Sigmoid colon (tissue), 7 donors: ENCODE measurements around the gene NHERF2. TPM values are rescaled to one million over a fixed set of nuclear protein-coding genes. Genes with fewer than 3 reads are reported as not detected.

Experiments
- DNase-seq: peaks from one replicate; pipeline ENCODE4 v3.0.0-alpha.2; 2019
- H3K27ac ChIP-seq, 4 donors: fragments of 200-600 bp; sonication (generic); one replicate each; pipeline ENCODE4 v1.5.1; 2016 to 2019; ENCODE audit warnings: mild to moderate bottlenecking in 1 of 4
- H3K27me3 ChIP-seq, 3 donors: fragments of 200-600 bp; sonication (generic); one replicate each; pipeline ENCODE4 v1.5.1; 2019; ENCODE audit warnings: mild to moderate bottlenecking in 1 of 3
- H3K36me3 ChIP-seq, 4 donors: fragments of 200-600 bp; sonication (generic); one replicate each; pipeline ENCODE4 v1.5.1; 2016 to 2019
- H3K4me1 ChIP-seq, 4 donors: fragments of 200-600 bp; sonication (generic); one replicate each; pipeline ENCODE4 v1.5.1; 2017 to 2019
- H3K4me3 ChIP-seq, 4 donors: fragments of 200-600 bp; sonication (generic); one replicate each; pipeline ENCODE4 v1.5.1; 2017 to 2019; ENCODE audit warnings: mild to moderate bottlenecking in 2 of 4, moderate library complexity in 1 of 4
- H3K9me3 ChIP-seq, 4 donors: fragments of 200-600 bp in 3 of 4; sonication (generic) in 3 of 4; one replicate each; pipeline versions ENCODE4 v1.5.1 to v1.6.1; 2013 to 2019
- CTCF ChIP-seq, 4 experiments: fragments of 450-650 bp in 3 of 4; fragments of 200-600 bp in 1 of 4; IDR thresholded peaks; one replicate each; pipeline ENCODE4 v1.5.1; 2016 to 2019; ENCODE audit warnings: antibody characterized with exemption in 4 of 4, mild to moderate bottlenecking in 3 of 4, moderate library complexity in 2 of 4
- EP300 ChIP-seq, 4 donors: sonication (generic); formaldehyde crosslinking; IDR thresholded peaks; one replicate each; pipeline ENCODE4 v1.6.1; 2017; ENCODE audit warnings: antibody characterized with exemption in 4 of 4
- POLR2A ChIP-seq, 2 donors: fragments of 450-650 bp; IDR thresholded peaks; one replicate each; pipeline ENCODE4 v1.6.1; 2016; ENCODE audit warnings: antibody characterized with exemption in 2 of 2, mild to moderate bottlenecking in 2 of 2, moderate library complexity in 2 of 2
- POLR2AphosphoS5 ChIP-seq, 4 donors: sonication (generic); formaldehyde crosslinking; IDR thresholded peaks; one replicate each; pipeline ENCODE4 v1.6.1; 2017; ENCODE audit warnings: antibody characterized with exemption in 4 of 4
- WGBS, 2 donors: extraction: QIAGEN DNeasy Blood & Tissue Kit; methylation state at CpG; one replicate each; pipeline ENCODE4 v1.1.7; 2013; 5-methylcytosine and 5-hydroxymethylcytosine counted together
- intact Hi-C: fragments of 100-400 bp; cut with DNase I; formaldehyde crosslinking; loops from one replicate; pipeline ENCODE4 v1.15.1; 2023
- polyA plus RNA-seq, 3 donors: library from polyadenylated mRNA; stranded (reverse); fragments of 200-250 nt; gene quantifications; one replicate each; pipeline ENCODE4 v1.2.3, GENCODE V29; 2013
- total RNA-seq, 4 donors: library from RNA; depleted of rRNA; stranded (reverse); fragments of >200 nt; gene quantifications; one replicate each; pipeline ENCODE4 v1.1.0, GENCODE V29; 2016
- donor health status: healthy with polysubstance abuse.
- donor health status: Bipolar disorder and iron deficiency.
- donor health status: healthy.

Gene NHERF2
- total and polyA plus RNA-seq, 7 donors, result 23.5 to 105 (median 46.7) TPM

- Histone ChIP-seq H3K27ac (no peak overlapping the region), H3K4me1 (no peaks in the 10 kb centered on the region), H3K36me3 (peaks cover 15 to 93% (median 37%) of the 10 kb centered on the region in 4 donors), H3K4me3 (no peak overlapping the region), H3K9me3 (no peaks in the 10 kb centered on the region), H3K27me3 (no peaks in the 10 kb centered on the region)
- TF ChIP-seq CTCF (IDR thresholded peaks at IDR 0.05), result no peak
- TF ChIP-seq EP300 (IDR thresholded peaks at IDR 0.05), result no peak
- TF ChIP-seq POLR2A (IDR thresholded peaks at IDR 0.05), result no peak
- no peak for TF ChIP-seq POLR2AphosphoS5 (IDR thresholded peaks at IDR 0.05)
- DNase-seq, result no peak
- intact Hi-C loops, result no loop called here
- WGBS, 2 donors, result 98% methylated on average over 11 of the region's 11 CpGs
Measured at GRCh38 chr16:2066139-2066538, 39.4 kb downstream of the NHERF2 start.

DNA sequence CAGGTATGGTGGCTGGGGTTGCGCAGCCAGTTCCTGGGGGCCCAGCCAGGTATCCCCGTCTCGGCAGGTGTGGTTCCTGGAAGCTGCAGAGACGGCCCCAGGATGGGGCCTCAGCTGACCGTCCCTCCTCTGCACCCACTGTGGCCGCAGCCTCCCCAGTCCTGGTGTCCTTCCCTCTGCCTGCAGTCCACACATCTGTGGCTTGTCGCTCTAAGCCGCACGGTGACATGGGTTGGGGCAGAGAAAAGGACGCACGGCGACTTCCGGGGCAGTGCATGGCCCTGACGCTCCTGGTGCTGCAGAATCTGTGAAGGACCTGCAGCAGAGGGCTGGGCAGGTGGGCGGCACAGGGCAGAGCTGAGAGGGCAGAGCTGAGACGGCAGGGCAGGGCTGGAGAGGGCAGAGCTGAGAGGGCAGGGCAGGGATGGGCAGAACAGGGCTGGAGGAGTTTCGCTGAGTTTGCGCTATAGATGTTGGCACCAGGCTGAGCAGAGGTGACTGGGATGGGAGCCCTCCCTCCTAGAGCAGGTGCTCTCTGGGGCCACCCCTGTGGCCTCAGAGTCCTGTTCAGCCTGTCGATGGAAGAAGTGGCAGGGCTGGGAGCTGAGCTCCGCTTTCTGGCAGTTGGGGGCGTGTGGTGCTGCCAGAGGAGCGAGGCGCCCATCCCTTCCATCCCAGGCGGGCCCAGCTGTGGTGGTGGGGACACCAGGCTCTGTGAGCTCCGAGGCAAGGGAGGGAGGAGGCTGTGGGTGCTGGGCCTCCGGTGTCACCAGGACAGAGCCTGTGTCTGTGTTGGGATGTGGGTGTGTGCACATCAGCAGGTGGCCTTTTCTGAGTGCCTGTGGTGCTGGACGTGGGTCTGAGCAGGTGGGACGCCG lies 44.1 kb downstream of the NHERF2 start:
- Histone ChIP-seq H3K27ac (no peak overlapping the region), H3K4me3 (no peak overlapping the region), H3K36me3 (peaks cover 37 to 94% (median 45%) of the 10 kb centered on the region in 4 donors), H3K27me3 (no peaks in the 10 kb centered on the region), H3K9me3 (no peaks in the 10 kb centered on the region), H3K4me1 (peaks cover 0 to 4% (median 0%) of the 10 kb centered on the region in 4 donors)
- 95 to 96% methylated on average over 29 of the region's 29 CpGs for WGBS, 2 donors
- intact Hi-C loops, result no loop called here
- TF ChIP-seq EP300 (IDR thresholded peaks at IDR 0.05) (no peak), CTCF (IDR thresholded peaks at IDR 0.05) (no peak), POLR2A (IDR thresholded peaks at IDR 0.05) (no peak), POLR2AphosphoS5 (IDR thresholded peaks at IDR 0.05) (no peak)
- DNase-seq, result no peak

GRCh38 chr16:2071454-2072202 lies 44.9 kb downstream of the NHERF2 start:
- H3K4me1 ChIP-seq, result peaks cover 0 to 4% (median 0%) of the 10 kb centered on the region in 4 donors
- H3K9me3 ChIP-seq, result no peaks in the 10 kb centered on the region
- H3K27ac ChIP-seq, result peak overlapping the region in 1 of 4 donors; percentile 52
- H3K4me3 ChIP-seq, result no peak overlapping the region
- WGBS, 2 donors, result 90 to 92% methylated on average over 34 of the region's 34 CpGs
- H3K27me3 ChIP-seq, result no peaks in the 10 kb centered on the region
- TF ChIP-seq POLR2A (IDR thresholded peaks at IDR 0.05) (no peak), EP300 (IDR thresholded peaks at IDR 0.05) (no peak), CTCF (IDR thresholded peaks at IDR 0.05) (no peak), POLR2AphosphoS5 (IDR thresholded peaks at IDR 0.05) (no peak)
- DNase-seq, result no peak
- intact Hi-C loops, result no loop called here
- H3K36me3 ChIP-seq, result peaks cover 39 to 94% (median 46%) of the 10 kb centered on the region in 4 donors

GRCh38 chr16:2072926-2073325 lies 46.2 kb downstream of the NHERF2 start:
- intact Hi-C loops, result no loop called here
- Histone ChIP-seq H3K9me3 (no peaks in the 10 kb centered on the region), H3K27ac (peak overlapping the region in 2 of 4 donors; percentile 39 to 52), H3K36me3 (peaks cover 39 to 94% (median 50%) of the 10 kb centered on the region in 4 donors), H3K4me1 (peaks cover 0 to 4% (median 0%) of the 10 kb centered on the region in 4 donors), H3K4me3 (no peak overlapping the region), H3K27me3 (no peaks in the 10 kb centered on the region)
- no peak for TF ChIP-seq POLR2A (IDR thresholded peaks at IDR 0.05)
- no peak for TF ChIP-seq POLR2AphosphoS5 (IDR thresholded peaks at IDR 0.05)
- TF ChIP-seq CTCF (IDR thresholded peaks at IDR 0.05), result no peak
- no peak for TF ChIP-seq EP300 (IDR thresholded peaks at IDR 0.05)
- no peak for DNase-seq
- WGBS, 2 donors, result 88 to 89% methylated on average over 8 of the region's 8 CpGs
